Naive thymus-derived CD8-positive, alpha-beta T cell (primary cell): ENCODE results near the gene ZBTB17. TPM values are rescaled to one million over a fixed set of nuclear protein-coding genes. Genes with fewer than 3 reads are reported as not detected.
A peak's percentile ranks its signal among the peaks of the same experiment; 100 is the strongest.

Source experiments
- ATAC-seq, 2 donors: fragments of 150-1000 bp; cut with Tn5 transposase in 1 of 2; sonication (Bioruptor Pico), chemical (Tn5 transposase) in 1 of 2; 1 replicate in 1 of 2; 2 replicates in 1 of 2; pipeline ENCODE4 v1.10.0; 2021; ENCODE audit warnings: mild to moderate bottlenecking in 2 of 2, moderate library complexity in 2 of 2
- POLR2A ChIA-PET: fragments of 350-600 bp; sonication (Branson Sonifier 250); formaldehyde crosslinking; loops from one replicate; lab custom pipeline; 2021; ENCODE audit warnings: antibody characterized with exemption; lab: Charles Lee
- DNase-seq, 10 donors: peaks; one replicate each; pipeline versions ENCODE4 v3.0.0 to v3.0.0-alpha.2; 2020 to 2022
- H3K27ac Mint-ChIP-seq, 10 donors: one replicate each; pipeline ENCODE4 v1.8.0; 2020 to 2022; ENCODE audit warnings: mild to moderate bottlenecking in 10 of 10, mixed read lengths in 10 of 10, moderate library complexity in 4 of 10, inconsistent platforms in 1 of 10
- H3K27me3 Mint-ChIP-seq, 5 donors: one replicate each; pipeline ENCODE4 v1.8.0; 2021 to 2022; ENCODE audit warnings: mixed read lengths in 5 of 5
- H3K36me3 Mint-ChIP-seq, 3 donors: one replicate each; pipeline ENCODE4 v1.8.0; 2020 to 2022; ENCODE audit warnings: mixed read lengths in 3 of 3, mild to moderate bottlenecking in 2 of 3, inconsistent platforms in 1 of 3
- H3K4me1 Mint-ChIP-seq, 4 donors: one replicate each; pipeline ENCODE4 v1.8.0; 2021 to 2022; ENCODE audit warnings: mixed read lengths in 4 of 4
- H3K4me3 Mint-ChIP-seq, 10 donors: one replicate each; pipeline ENCODE4 v1.8.0; 2020 to 2022; ENCODE audit warnings: mild to moderate bottlenecking in 10 of 10, mixed read lengths in 10 of 10, moderate library complexity in 6 of 10, inconsistent platforms in 1 of 10
- H3K9me3 Mint-ChIP-seq, 9 donors: one replicate each; pipeline ENCODE4 v1.8.0; 2020 to 2022; ENCODE audit warnings: mixed read lengths in 9 of 9, mild to moderate bottlenecking in 3 of 9, inconsistent platforms in 1 of 9, moderate library complexity in 1 of 9
- polyA plus RNA-seq, 3 donors: library from polyadenylated mRNA; unstranded; fragments of 300-500 nt; fragmentation: Illumina TruSeq; gene quantifications; one replicate each; pipeline ENCODE4 v1.2.3, GENCODE V29; 2021
- total RNA-seq, 8 experiments: library from RNA in 2 of 8; stranded (reverse) in 2 of 8; gene quantifications; one replicate each; pipeline ENCODE4 v1.2.3 and lab custom pipeline; 2021 to 2026

The ZBTB17 gene
- total and polyA plus RNA-seq, 5 experiments from 2014 or later, result 10.2 to 58.1 (median 23.3) TPM

DNA sequence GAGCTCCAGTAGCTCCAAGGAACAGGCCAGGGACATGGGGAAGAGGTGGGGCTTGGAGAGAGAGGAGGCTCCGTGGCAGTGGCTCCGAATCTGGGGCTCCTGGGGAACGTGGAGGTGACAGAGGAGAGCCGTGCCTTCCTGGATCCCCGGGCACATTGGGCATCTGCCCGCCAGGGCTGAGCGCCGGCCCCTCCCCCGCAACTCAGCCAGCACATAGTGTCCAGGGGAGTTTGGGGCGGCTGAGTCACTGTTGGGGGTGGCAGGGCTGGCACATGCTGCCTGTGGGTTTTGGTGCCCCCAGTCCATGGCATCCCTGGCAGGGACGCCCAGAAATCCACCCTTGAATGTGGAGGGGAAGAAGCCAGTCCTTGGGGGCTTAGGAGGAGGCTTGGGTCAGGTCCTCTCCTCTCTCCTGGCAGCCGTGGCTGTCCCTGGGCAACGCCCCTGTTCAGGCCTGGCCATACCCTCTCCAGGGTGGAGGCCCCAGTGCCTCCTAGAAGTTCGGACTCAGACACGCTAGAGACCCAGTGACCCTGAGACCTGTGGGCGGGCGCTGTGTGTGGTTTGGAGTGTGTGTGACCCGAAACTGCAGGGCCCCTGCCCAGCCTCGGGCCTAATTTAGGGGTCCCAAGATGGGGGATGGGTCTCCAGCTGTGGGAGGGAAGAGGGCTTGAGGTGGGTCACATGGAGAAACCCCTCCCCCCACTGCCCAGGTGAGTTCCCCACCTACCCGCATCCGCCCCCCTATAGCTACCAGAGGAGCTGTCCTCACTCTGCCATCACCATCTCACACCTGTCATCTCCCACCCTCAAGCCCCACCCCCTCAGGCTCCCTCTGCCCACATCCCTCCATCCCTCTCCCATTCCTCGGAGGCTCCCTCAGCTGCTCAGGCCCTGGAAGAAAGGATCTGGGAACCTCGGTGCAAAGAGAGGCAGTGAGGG lies 40.3 kb upstream of the ZBTB17 start:
- ATAC-seq (no peak), DNase-seq (no peak)
- H3K27ac Mint-ChIP-seq, result peak overlapping the region in 1 of 10 donors; percentile 62
- no peaks in the 10 kb centered on the region for H3K9me3 Mint-ChIP-seq
- H3K4me1 Mint-ChIP-seq, result peaks cover 0 to 14% (median 6%) of the 10 kb centered on the region in 4 donors
- POLR2A ChIA-PET, result no interaction called here
- H3K36me3 Mint-ChIP-seq, result no peaks in the 10 kb centered on the region
- no peak overlapping the region for H3K4me3 Mint-ChIP-seq
- peaks cover 0 to 5% (median 0%) of the 10 kb centered on the region in 5 donors for H3K27me3 Mint-ChIP-seq

DNA sequence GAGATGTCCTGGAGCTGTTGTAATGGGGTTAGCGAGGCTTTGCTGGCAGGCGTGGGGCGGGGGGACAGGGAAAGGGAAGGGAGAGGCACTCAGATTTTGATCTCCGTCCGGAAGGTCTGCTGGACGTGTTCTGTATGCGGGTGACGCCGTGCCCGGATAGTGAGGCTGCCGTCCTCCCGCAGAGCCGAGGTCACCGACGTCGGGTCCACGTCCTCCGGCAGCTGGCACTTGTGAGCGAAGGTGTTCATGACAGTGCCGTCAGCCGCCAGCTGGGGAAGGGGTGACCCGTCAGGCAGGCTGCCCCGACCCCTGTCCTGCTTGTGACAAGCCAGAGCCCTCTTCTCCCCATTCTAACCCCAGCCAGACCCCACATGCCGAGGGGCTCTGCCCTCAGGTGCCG lies 39.6 kb upstream of the ZBTB17 start:
- Mint-ChIP-seq H3K36me3 (no peaks in the 10 kb centered on the region), H3K9me3 (no peaks in the 10 kb centered on the region), H3K27me3 (peaks cover 0 to 5% (median 0%) of the 10 kb centered on the region in 5 donors), H3K4me1 (peaks cover 0 to 14% (median 6%) of the 10 kb centered on the region in 4 donors), H3K27ac (peak overlapping the region in 1 of 10 donors; percentile 62), H3K4me3 (no peak overlapping the region)
- DNase-seq (no peak), ATAC-seq (no peak)
- POLR2A ChIA-PET, result no interaction called here

DNA sequence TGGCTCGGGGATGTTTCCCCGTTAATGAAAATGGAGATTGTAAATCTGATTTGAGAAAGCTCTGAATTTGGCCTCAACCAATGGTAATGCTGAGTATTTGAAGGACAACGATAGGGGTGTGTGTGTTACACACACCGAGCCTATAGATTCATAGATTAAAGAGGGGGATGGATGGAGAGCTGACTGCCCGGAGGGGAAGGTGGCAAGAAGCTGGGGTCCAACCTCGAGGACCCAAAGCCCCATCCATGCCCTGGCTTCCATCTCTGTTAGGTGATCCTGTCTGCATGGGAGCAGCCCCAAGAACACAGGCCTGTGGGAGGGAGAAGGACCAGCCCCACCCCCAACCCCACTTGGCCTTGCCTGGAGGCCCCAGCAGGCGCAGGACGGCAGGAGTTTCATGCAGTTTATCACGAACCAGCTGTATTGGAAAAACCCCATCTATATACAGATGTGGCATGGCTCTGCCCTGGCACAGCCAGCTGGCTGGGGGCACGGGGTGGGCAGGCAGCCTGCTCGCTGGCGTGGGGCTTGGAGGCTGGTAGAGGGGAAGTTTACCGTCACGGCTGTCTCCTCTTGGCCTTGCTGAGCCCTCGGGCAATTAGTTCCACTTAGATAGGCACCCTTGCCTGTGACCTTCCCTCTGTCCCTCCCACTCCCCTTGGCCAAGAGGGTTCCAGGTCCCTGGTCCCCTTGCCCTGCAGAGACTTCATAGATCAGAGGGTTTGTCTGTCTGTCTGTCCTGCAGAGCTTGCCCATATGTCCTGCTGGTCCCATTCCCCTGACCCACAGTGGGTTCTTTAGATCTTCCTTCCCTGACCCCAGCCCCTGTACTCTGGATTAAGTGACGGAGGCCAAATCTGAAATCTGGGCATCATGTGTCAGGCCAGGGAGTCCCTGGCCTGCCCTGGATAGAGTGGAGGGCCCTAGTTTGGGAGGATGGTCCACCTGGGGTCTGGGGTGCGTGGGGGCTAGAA lies 38.9 kb upstream of the ZBTB17 start:
- POLR2A ChIA-PET, result no interaction called here
- H3K4me3 Mint-ChIP-seq, result peak overlapping the region in 5 of 10 donors; percentile 18 to 66 (median 44)
- DNase-seq, result no peak
- peaks cover 0 to 5% (median 0%) of the 10 kb centered on the region in 5 donors for H3K27me3 Mint-ChIP-seq
- no peaks in the 10 kb centered on the region for H3K36me3 Mint-ChIP-seq
- H3K27ac Mint-ChIP-seq, result peak overlapping the region in 3 of 10 donors; percentile 7 to 71 (median 52)
- peaks cover 0 to 14% (median 6%) of the 10 kb centered on the region in 4 donors for H3K4me1 Mint-ChIP-seq
- ATAC-seq, result no peak
- no peaks in the 10 kb centered on the region for H3K9me3 Mint-ChIP-seq

DNA sequence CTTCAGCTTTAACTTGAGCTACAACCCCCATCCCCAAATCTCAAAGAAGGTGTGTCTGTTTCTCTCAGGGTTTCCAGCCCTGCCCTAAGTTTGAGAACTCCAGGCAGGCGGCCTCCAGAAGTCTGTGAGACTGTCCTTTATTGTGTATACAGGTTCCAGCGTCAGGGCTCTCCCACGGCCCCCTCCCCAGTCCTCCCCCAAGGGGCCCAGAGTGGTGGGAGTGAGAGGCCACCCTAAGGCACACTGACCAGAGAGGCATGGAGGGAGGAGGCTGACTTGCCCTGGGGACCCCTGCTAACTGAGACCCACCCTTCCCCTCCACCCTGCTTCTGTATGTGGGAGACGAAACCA lies 38.0 kb upstream of the ZBTB17 start:
- ATAC-seq, result no peak
- Mint-ChIP-seq H3K27ac (peak overlapping the region in 2 of 10 donors; percentile 28 to 72), H3K27me3 (peaks cover 0 to 8% (median 0%) of the 10 kb centered on the region in 5 donors), H3K36me3 (no peaks in the 10 kb centered on the region), H3K9me3 (no peaks in the 10 kb centered on the region), H3K4me3 (peak overlapping the region in 2 of 10 donors; percentile 38 to 44), H3K4me1 (peaks cover 0 to 14% (median 6%) of the 10 kb centered on the region in 4 donors)
- DNase-seq, result no peak
- POLR2A ChIA-PET, result no interaction called here

DNA sequence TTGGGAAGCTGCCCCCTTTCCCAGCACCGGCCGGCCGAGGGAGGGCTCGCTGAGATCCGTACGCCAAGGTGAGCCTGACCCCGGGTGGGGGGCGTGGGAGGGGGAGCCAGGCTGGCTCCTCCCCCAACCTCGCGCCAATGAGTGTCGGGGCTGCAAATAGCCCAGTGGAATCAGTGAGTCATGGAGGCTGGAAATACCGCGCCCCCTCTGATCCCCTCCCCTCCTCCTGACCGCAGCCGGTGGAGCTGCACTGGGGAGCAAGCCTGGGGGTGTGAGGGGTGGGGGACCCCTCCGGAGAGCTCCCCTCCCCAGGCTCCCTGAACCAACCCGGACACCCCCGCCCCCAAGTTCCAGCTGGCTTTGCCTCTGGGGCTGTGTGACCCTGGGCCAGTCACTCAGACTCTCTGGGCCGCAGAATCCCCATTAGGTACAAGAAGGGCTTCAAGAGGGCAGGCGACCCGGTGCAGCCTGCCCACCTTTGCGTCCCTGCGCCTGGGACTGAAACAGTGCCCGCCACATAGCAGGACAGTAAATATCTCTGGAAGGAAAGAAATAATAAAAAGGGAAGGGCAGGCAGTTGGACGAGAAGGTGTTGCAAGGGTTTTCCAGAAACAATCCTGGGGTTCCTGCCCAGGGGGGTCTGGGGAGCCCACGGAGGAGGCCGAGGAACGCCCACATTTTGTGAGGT lies 37.5 kb upstream of the ZBTB17 start:
- peaks cover 0 to 8% (median 0%) of the 10 kb centered on the region in 5 donors for H3K27me3 Mint-ChIP-seq
- peak; percentile 46 to 66 for ATAC-seq
- DNase-seq, result peak in 5 of 10 donors; percentile 13 to 71 (median 25)
- H3K4me1 Mint-ChIP-seq, result peaks cover 0 to 14% (median 6%) of the 10 kb centered on the region in 4 donors
- no peaks in the 10 kb centered on the region for H3K9me3 Mint-ChIP-seq
- POLR2A ChIA-PET, result no interaction called here
- H3K27ac Mint-ChIP-seq, result peak overlapping the region in 1 of 10 donors; percentile 72
- H3K4me3 Mint-ChIP-seq, result peak overlapping the region in 8 of 10 donors; percentile 4 to 64 (median 41)
- no peaks in the 10 kb centered on the region for H3K36me3 Mint-ChIP-seq

DNA sequence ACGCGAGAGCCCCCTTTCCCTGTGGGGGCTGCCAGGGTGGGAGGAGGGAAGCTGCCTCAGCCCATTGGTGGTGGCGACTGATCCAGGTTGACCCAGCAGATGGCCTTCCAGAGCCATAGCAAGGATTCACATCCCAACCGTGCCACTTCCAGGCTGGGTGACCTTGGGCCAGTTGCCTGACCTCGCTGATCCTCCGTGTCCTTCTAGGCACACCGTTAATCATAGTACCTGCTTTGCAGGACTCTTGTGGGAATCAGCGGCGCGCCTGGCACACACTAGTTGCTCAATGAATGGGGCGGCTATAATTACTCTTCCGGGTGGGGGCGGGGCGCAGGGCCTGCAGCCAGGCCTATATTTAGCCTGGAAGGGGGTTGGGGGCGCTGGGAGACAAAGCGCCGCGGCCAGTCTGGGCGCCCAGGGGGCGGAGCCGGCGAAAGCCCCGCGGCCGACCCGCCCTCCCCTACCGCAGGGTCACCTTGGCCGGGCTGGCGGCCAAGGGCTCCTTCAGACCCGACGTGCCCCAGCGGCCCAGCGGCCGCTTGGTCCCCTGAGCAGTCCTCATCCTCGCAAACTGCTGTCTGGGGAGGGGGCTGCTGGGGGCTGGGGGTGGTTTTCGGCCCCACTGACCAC lies 36.8 kb upstream of the ZBTB17 start:
- POLR2A ChIA-PET, result no interaction called here
- Mint-ChIP-seq H3K9me3 (no peaks in the 10 kb centered on the region), H3K27ac (no peak overlapping the region), H3K4me3 (peak overlapping the region in 9 of 10 donors; percentile 10 to 56 (median 33)), H3K4me1 (peaks cover 0 to 14% (median 6%) of the 10 kb centered on the region in 4 donors), H3K36me3 (no peaks in the 10 kb centered on the region), H3K27me3 (peaks cover 0 to 8% (median 0%) of the 10 kb centered on the region in 5 donors)
- DNase-seq (peak in 5 of 10 donors; percentile 15 to 28 (median 17)), ATAC-seq (peak; percentile 44 to 51)

DNA sequence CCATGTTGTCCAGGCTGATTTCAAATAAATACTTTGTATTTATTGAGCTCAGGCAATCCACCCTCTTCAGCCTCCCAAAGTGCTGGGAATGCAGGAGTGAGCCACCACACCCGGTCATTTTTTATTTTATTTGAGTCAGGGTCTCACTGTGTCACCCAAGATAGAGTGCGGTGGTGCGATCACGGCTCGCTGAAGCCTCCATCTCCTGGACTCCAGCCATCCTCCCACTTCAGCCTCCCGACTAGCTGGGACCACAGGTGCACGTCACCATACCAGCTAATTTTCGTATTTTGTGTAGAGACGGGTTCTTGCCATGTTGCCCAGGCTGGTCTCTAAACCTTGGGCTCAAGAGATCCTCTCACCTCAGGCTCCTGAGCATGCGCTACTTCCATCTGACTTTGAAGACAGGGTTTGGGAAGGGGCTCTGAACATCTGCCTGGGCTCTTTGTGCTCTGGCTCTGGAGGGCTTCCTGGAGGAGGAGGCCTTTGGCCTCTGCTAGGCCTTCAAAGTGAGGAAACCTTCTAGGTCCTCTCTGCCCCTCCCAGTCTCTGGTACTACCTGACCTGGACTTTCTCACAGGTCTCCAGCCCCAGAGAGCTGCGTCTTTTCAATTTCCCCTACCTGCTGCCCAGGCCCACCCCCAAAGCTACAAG lies 36.2 kb upstream of the ZBTB17 start:
- ATAC-seq, result no peak
- peaks cover 0 to 14% (median 6%) of the 10 kb centered on the region in 4 donors for H3K4me1 Mint-ChIP-seq
- no peak overlapping the region for H3K27ac Mint-ChIP-seq
- no peaks in the 10 kb centered on the region for H3K9me3 Mint-ChIP-seq
- no peak for DNase-seq
- peaks cover 0 to 8% (median 0%) of the 10 kb centered on the region in 5 donors for H3K27me3 Mint-ChIP-seq
- H3K36me3 Mint-ChIP-seq, result no peaks in the 10 kb centered on the region
- POLR2A ChIA-PET, result interaction anchor here (0.6 kb wide), 1 partner anchor 66 kb away, joined by 7 read pairs; no protein-coding TSS in a partner anchor
- H3K4me3 Mint-ChIP-seq, result peak overlapping the region in 8 of 10 donors; percentile 10 to 56 (median 38)

DNA sequence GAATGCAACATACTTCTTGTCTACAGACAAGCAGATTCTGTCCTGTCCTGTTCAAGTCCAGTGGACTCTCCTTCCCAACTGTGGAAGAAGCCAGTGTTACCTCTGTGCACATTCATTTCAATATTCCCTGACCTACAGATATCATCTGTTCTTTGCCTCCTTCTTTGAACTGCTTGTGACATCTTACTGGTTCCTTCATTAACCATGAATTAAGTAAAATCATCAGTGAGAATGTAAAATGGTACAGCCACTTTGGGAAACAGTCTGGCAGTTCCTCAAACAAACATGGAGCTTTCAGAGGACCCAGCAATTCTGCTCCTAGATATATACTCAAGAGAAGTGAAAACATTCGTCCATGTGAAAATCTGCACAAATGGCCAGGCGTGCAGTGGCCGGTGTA lies 34.9 kb upstream of the ZBTB17 start:
- Mint-ChIP-seq H3K27ac (no peak overlapping the region), H3K4me1 (peaks cover 0 to 23% (median 6%) of the 10 kb centered on the region in 4 donors), H3K9me3 (no peaks in the 10 kb centered on the region), H3K4me3 (peak overlapping the region in 1 of 10 donors; percentile 5), H3K36me3 (no peaks in the 10 kb centered on the region), H3K27me3 (peaks cover 0 to 8% (median 0%) of the 10 kb centered on the region in 5 donors)
- DNase-seq (no peak), ATAC-seq (no peak)
- POLR2A ChIA-PET, result no interaction called here

DNA sequence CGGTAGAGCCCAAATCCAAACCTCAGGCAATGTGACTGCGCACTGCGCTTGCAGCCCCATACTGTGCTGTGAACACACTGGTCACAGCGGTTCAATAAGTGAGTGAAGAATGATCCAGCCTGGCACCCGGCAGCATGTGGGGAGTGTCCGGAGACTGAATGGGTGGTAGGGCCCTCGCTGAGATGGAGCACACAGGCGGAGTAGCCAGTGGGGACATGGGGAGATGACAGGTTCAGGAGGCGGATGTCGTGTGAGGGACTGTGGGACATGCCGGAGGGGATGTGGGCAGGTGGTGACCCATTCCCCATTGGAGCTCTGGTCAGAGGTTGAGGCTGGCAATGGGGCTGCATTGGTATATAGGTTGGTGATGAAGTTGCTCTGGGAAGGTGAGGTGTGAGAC lies 33.8 kb upstream of the ZBTB17 start:
- Mint-ChIP-seq H3K36me3 (no peaks in the 10 kb centered on the region), H3K9me3 (no peaks in the 10 kb centered on the region), H3K27me3 (peaks cover 0 to 8% (median 0%) of the 10 kb centered on the region in 5 donors), H3K4me1 (peaks cover 0 to 20% (median 4%) of the 10 kb centered on the region in 4 donors), H3K27ac (no peak overlapping the region), H3K4me3 (no peak overlapping the region)
- no peak for ATAC-seq
- no peak for DNase-seq
- POLR2A ChIA-PET, result no interaction called here

DNA sequence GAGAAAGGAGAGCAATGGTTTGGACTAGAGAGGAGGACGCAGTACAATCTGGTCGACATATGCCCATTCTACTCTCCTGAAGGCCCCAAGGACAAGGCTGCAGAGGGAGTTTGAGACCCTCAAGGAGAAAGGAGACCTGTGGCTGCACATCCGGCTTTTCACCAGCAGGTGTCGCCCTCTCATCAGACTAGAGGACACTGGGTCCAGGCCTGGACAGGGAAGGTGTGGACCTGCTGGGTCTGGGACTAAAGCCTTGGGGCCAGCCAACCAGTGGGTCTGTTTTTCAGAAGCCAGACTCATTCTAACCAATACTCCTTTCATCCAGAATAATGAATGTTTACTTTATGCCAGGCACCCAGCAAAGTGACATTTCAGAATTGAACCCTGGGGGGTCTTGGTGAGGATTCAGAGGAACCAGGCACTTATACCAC lies 33.1 kb upstream of the ZBTB17 start:
- POLR2A ChIA-PET, result no interaction called here
- DNase-seq (peak; percentile 54 to 86 (median 66)), ATAC-seq (peak; percentile 67 to 72)
- peaks cover 0 to 16% (median 4%) of the 10 kb centered on the region in 4 donors for H3K4me1 Mint-ChIP-seq
- H3K4me3 Mint-ChIP-seq, result no peak overlapping the region
- H3K27me3 Mint-ChIP-seq, result peaks cover 0 to 8% (median 0%) of the 10 kb centered on the region in 5 donors
- no peaks in the 10 kb centered on the region for H3K9me3 Mint-ChIP-seq
- no peaks in the 10 kb centered on the region for H3K36me3 Mint-ChIP-seq
- H3K27ac Mint-ChIP-seq, result no peak overlapping the region
